GM23338 (cell line): ENCODE results near the gene EHD2. TPM values are rescaled to one million over a fixed set of nuclear protein-coding genes. Genes with fewer than 3 reads are reported as not detected.

ENCODE experiments used
- CREB1 ChIP-seq: fragments of 250-450 bp; sonication (Bioruptor Pico); IDR thresholded peaks from 2 replicates; pipeline ENCODE4 v1.5.0; 2020; ENCODE audit warnings: low read depth, mild to moderate bottlenecking, moderate library complexity
- CTCF ChIP-seq, 2 experiments: fragments of 200-600 bp in 1 of 2; sonication (generic) in 1 of 2; conservative IDR thresholded peaks; 2 replicates each; pipeline versions ENCODE4 v1.5.1 to v1.6.1; 2016 to 2017; ENCODE audit warnings: antibody characterized with exemption in 2 of 2, low read depth in 2 of 2, mild to moderate bottlenecking in 2 of 2, moderate library complexity in 1 of 2
- EZH2phosphoT487 ChIP-seq: fragments of 200-600 bp; sonication (generic); IDR thresholded peaks from one replicate; pipeline ENCODE4 v1.8.1; 2018; ENCODE audit warnings: antibody characterized with exemption; ENCODE audit not compliant: unreplicated experiment
- NANOG ChIP-seq: IDR thresholded peaks from 2 replicates; pipeline ENCODE4 v1.6.1; 2016; ENCODE audit warnings: antibody characterized with exemption, borderline replicate concordance
- REST ChIP-seq: IDR thresholded peaks from one replicate; pipeline ENCODE4 v1.6.1; 2018; ENCODE audit warnings: antibody characterized with exemption; ENCODE audit not compliant: unreplicated experiment
- STAT1 ChIP-seq: IDR thresholded peaks from one replicate; pipeline ENCODE4 v1.6.1; 2016; ENCODE audit warnings: antibody characterized with exemption; ENCODE audit not compliant: unreplicated experiment
- ZNF114 ChIP-seq: fragments of 250-450 bp; sonication (Bioruptor Pico); IDR thresholded peaks from 2 replicates; pipeline ENCODE4 v1.5.0; 2020; ENCODE audit warnings: mild to moderate bottlenecking, moderate library complexity
- ZNF331 ChIP-seq: fragments of 250-450 bp; sonication (Bioruptor Pico); IDR thresholded peaks from 2 replicates; pipeline ENCODE4 v1.5.0; 2020; ENCODE audit warnings: low read depth, mild to moderate bottlenecking, moderate library complexity
- ZNF462 ChIP-seq: fragments of 250-450 bp; sonication (Bioruptor Pico); IDR thresholded peaks from 2 replicates; pipeline ENCODE4 v1.5.0; 2020; ENCODE audit warnings: mild to moderate bottlenecking, moderate library complexity
- polyA plus RNA-seq: library from polyadenylated mRNA; unstranded; fragments of >200 nt; fragmentation: Nextera tagmentation; extraction: Ambion mirVana; gene quantifications from 2 replicates; pipeline ENCODE4 v1.2.1, GENCODE V29; 2016
- total RNA-seq: library from RNA; depleted of rRNA; stranded (reverse); fragments of >200 nt; shearing (Covaris generic); gene quantifications from 2 replicates; pipeline ENCODE4 v1.2.3, GENCODE V29; 2014

Gene EHD2
- total and polyA plus RNA-seq, 2 experiments from 2014 or later = 6.6 to 10.8 TPM

GRCh38 chr19:47720669-47721422 is 7.6 kb downstream of the EHD2 start (continued):
- TF ChIP-seq ZNF462 (CRISPR knock-in tag) (no peak), CTCF (conservative IDR thresholded peaks at IDR 0.05; ENCODE audit: low read depth in 2 of 2) (no peak), CREB1 (no peak), STAT1 (no peak), NANOG (no peak), REST (no peak), ZNF114 (CRISPR knock-in tag) (no peak), ZNF331 (CRISPR knock-in tag) (no peak), EZH2phosphoT487 (no peak)
